Midbrain (tissue), 1 donor: ENCODE data around the gene C9orf85.
A peak's percentile ranks its signal among the peaks of the same experiment; 100 is the strongest.

Experiments used
- DNase-seq: peaks from one replicate; lab custom pipeline; 2025; lab: John Stamatoyannopoulos, UW

C9orf85 gene

GRCh38 chr9:71904076-71904475 is 7.4 kb upstream of the C9orf85 start:
- no peak for DNase-seq

DNA sequence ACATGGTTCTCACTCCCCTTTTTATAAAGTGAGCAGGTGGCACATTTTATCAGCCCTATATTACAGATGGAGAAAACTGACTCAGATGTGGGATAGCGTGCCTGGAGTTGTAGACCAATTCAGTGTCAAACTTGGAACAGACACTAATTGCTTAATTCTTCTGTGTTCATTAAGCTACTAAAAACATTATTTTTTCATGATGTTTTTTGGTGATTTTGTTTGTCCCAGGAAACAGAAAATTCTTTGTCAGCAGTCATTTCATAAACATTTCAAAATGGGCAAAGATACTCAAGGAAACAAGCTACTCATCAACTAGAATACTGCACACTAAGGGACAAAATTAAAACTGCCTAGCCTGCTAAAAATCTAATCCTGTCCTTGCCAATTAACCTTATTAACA is 2.6 kb upstream of the C9orf85 start:
- DNase-seq: no peak

- DNase-seq: peak; percentile 69
These were observed 1.4 kb upstream of the C9orf85 start for GRCh38 chr9:71909887-71910649.

DNA sequence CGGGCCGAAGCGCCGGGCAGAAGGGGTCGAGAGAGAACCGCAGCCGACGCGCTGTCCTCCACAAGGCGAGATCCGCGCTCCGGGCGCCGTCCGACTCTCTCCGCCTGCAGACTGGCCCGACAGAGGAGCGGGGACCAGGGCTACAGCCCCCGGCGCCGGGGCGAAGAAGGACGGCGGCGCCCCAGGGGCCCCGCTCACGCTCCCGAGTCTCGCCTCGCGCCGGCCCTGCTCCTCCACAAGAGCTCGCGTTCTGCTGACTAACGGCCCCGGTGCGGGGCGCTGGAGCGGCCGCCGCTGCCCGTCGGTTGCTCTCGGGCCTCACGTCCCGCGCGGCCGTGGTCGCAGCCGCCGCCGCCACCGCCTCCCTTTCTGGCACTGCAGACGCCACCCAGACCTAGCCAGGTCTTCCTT is 784 bp upstream of the C9orf85 start:
- no peak for DNase-seq

GRCh38 chr9:71911908-71912335 is 483 bp downstream of the C9orf85 start:
- no peak for DNase-seq

DNA sequence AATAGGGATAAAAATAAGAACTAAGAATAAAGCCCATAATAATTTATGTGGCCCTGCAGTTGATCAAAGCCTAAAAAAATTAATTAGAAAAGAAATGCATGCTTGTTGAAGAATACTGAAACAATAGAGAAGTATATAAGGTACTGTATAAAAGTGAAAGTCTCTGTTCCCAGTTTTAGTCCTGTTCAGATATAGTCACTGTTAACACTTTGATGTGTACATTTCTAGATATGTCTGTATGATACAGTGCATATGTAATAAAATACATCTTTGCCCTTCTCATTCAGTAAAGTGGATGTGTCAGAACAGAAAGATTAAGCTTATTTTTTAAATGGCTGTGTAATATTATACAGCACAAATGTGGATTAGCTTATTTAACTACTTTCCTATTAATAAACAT is 4.1 kb downstream of the C9orf85 start:
- no peak for DNase-seq

- DNase-seq: no peak
These were observed 5.5 kb downstream of the C9orf85 start for GRCh38 chr9:71916834-71917534.

DNA sequence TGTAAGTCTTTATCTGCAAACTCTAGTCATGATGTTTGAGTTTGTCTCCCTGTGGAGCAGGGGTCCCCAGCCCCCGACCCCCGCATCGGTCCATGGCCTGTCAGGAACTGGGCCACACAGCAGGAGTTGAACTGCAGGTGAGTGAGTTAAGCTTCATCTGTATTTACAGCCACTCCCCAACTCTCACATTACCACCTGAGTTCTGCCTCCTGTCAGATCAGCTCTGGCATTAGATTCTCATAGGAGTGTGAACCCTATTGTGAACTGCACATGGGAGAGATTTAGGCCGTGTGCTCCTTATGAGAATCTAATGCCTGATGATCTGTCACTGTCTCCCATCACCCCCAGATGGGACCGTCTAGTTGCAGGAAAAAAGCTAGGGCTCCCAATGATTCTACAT is 7.0 kb downstream of the C9orf85 start:
- DNase-seq: no peak

- DNase-seq: no peak
These were observed 9.2 kb downstream of the C9orf85 start for GRCh38 chr9:71920456-71921189.

DNA sequence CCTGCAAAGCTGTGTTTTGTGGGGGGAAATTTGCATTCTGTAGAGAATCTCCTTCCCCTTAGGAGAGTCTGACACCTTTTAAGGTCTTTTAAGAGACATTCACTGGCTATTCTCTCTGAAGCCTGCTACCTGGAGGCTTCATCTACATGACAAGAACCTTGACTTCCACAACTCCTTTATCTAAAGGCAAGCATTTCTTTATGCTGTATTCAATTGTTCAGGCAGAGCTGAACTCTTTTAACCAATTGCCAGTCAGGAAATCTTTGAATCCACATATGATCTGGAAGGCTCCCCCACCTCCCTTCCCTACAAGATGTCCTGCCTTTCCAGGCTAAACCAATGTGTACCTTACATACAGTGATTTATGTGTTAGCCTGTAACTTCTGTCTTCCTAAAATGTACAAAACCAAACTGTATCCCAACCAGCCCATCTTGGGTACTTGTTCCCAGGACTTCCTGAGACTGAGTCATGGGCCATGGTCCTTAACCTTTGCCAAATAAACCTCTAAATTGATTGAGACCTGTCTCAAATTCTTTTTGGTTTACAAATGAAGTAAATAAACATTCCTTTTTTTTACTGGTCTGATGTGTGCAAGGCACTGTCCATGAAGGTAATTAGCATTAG is 9.9 kb downstream of the C9orf85 start:
- DNase-seq: no peak

GRCh38 chr9:71924576-71924975 is 13.1 kb downstream of the C9orf85 start:
- no peak for DNase-seq

- no peak for DNase-seq
These were observed 14.4 kb downstream of the C9orf85 start for GRCh38 chr9:71925834-71926233.

GRCh38 chr9:71928376-71928775 is 16.9 kb downstream of the C9orf85 start:
- DNase-seq: no peak

DNA sequence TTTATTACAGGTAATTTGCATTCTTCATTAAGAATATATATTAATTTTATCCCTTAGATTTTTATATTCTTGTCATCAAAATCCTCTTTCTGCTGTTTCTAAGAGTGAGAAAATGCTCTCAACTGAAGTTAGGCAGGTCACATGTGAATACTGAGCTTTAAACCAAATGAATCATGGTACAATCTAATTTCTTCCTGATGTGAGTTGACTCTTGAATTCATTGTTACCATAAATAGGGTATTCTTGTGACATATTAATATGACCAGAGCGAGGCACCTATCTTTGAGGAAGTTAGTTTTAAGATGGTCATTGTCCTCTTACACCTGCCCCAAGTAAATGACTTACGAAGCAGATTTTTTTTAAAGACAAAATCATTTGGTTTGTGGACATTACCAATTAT is 17.4 kb downstream of the C9orf85 start:
- DNase-seq: no peak

GRCh38 chr9:71929223-71929622 is 17.8 kb downstream of the C9orf85 start:
- no peak for DNase-seq

GRCh38 chr9:71929791-71930440 is 18.5 kb downstream of the C9orf85 start:
- no peak for DNase-seq

- DNase-seq: no peak
These were observed 19.7 kb downstream of the C9orf85 start for GRCh38 chr9:71931166-71931565.

GRCh38 chr9:71936066-71936465 is 24.6 kb downstream of the C9orf85 start:
- DNase-seq: no peak

DNA sequence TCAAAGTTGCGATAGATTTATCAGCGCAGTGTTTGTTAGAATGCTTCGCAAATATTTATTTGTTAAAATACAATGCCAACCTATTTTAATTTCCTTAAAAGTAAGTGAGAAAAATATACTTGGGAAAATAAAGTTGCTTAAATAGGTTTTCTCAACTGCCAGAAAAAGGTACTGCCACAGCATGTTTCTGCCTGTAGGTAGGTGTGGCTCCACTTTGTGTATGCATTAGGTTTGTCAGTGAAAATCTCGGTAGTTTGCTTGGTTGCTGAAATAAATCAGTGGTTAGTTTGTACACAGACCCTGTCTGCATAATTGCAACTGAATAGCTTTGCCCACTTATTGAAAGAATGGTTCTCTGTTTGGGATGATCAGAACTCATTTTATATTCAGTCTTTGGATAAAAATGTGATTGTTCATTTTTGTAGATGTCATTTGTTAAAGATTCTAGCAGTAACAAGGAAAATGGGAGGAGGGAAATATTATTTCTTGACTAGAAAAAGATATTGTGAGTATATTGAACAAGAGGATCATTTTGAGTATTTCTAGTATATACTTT is 25.7 kb downstream of the C9orf85 start:
- DNase-seq: peak; percentile 48

GRCh38 chr9:71937898-71938297 is 26.5 kb downstream of the C9orf85 start:
- no peak for DNase-seq

GRCh38 chr9:71941060-71941568 is 29.7 kb downstream of the C9orf85 start:
- no peak for DNase-seq
